ENCODE measurements around the gene RTP2.

GRCh38 chr3:187702507-187703033 is at the start of gene RTP2:
- no peak for TF ChIP-seq EZH2 (IDR thresholded peaks at IDR 0.05)
- TF ChIP-seq POLR2AphosphoS5 (IDR thresholded peaks at IDR 0.05; ENCODE audit: borderline replicate concordance, low read depth, low read length): no peak

Data from SK-N-MC (cell line).